Epithelial cell of prostate (primary cell): ENCODE measurements around the gene MYB.
"Not testable (repeated sequence)": the region's sequence is repeated elsewhere in the genome, so short reads cannot be mapped to it uniquely, and the experiment has no call there.

Experiments used
- DNase-seq: peaks from one replicate; pipeline ENCODE4 v3.0.0-alpha.2; 2011; ENCODE audit warnings: low read depth, low spot score
- H3K27ac ChIP-seq: fragments of 450-650 bp; 2 replicates; pipeline ENCODE4 v1.5.1; 2017; ENCODE audit warnings: mild to moderate bottlenecking

Gene MYB

DNA sequence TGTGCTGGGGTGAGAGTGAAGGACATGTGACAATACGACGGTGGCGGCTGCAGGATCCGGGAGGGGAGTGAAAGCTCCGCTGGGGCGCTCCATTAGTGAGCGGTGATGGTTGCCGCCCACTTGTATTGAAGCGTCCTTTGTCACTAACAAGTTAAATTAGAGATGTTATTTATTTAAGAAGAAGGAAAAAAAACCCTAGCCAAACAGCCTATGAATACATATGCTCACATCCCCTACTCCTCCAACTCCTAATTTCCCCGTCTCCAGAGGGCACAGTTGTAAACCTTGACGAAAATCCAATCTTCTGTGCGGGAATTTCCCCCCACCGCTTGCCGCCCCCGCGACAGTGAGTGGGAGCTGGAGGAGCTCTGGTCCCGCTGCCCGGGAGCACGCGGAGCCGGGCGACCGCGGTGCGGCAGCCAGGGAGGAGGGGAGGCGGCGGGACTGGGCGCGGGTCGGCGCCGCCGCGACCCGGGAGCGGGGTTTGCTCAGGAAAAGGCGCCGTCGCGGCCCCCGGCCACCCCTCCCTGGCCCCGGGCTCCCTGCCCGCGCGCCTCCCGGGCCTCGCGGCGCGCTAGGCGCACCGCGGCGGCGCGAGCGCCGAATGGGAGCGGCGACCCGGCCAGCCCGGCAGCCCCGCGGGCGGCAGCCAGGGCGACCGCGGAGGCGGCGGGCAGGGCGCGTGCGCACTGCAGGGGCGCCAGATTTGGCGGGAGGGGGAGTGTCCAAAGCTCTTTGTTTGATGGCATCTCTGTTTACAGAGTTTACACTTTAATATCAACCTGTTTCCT, at the start of gene MYB:
Gene MYB, plus strand, starts transcription at position 767 of the 791 bp plus-strand sequence. CDS start 206 bp downstream, outside the sequence.
- no peak within 1 kb of the TSS for H3K27ac ChIP-seq

GRCh38 chr6:135132776-135133175, 48.3 kb upstream of the MYB start:
- no peak for DNase-seq
- no peak overlapping the region for H3K27ac ChIP-seq

More for the DNA sequence above, at the start of gene MYB:
- DNase-seq = no peak

DNA sequence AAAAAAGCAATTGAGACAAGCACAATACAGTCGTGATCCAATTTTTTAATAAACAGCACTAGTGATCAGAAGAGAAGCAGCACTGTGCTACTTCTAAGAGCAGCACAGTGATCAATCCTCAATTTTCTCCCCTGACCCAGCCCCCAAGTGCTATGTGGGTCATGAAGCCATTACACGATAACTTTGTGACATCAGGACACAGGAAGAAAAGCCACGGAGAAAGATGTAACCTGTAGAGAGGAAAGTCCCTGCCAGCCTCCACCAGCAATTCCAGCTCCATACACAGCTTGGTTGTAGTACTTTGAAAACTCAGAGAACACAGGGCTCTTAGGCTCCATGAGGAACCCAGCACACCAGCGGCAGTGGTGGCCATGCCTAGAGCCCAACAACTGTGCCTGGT, 45.3 kb upstream of the MYB start:
- H3K27ac ChIP-seq = no peak overlapping the region
- DNase-seq = no peak

DNA sequence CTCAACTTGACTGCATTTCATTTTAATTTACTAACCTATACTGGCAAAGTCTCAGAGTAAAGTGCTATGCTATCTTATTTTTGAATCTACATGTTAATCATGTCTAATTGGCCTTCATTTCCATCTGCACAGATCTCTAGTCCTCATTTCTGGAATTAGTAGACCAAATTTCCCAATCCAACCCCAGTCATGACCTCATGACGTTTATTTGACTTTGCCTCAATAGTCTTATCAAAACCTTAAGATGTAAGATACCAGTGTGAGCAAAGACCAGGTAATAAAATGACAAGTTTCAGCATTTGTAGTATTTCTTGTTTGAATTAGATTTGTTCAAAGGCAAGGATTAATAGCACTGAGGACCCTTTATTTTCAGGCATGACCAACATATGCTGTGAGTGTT, 43.3 kb upstream of the MYB start:
- no peak overlapping the region for H3K27ac ChIP-seq
- DNase-seq = no peak

DNA sequence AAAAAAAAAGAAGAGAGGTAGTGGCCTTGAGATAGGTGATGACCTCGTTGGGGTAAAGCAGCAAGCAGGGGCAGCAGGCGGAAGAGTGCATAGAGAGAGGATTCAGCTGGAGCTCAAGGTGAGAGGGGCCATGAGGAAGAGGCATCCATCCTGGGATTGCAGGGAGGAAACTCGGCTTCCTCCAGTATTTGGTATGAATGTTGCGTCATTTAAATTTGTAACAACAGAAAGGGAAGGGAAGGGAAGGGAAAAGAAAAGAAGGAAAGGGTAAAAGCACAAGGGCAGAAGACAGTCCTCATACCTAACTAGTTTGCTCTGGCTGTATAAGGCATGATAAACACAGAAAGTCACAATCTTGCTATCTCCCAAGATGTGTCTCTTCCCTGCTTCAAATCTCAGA, 39.9 kb upstream of the MYB start:
- H3K27ac ChIP-seq = no peak overlapping the region
- no peak for DNase-seq

DNA sequence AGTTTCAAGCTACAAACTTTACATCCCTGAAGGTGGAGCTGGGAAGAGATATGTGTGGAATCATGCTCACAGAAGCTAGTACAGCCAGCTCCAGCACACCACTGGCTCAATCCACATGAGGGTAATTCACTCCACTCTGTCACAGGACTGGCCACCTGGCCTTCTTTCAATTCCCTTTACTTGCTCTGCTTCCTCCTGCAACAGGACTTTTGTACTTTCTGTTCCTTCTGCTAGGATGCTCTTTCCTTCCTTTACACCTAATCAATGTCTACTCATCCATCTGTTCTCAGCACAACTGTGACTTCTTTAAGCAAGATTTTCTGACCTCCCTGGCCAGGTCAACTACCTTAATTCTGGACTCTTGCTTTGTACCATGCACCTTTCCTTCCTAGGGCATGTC, 39.4 kb upstream of the MYB start:
- no peak for DNase-seq
- H3K27ac ChIP-seq = no peak overlapping the region

GRCh38 chr6:135142232-135142631, 38.9 kb upstream of the MYB start:
- H3K27ac ChIP-seq, DNase-seq: not testable (repeated sequence)

GRCh38 chr6:135144673-135145062, 36.4 kb upstream of the MYB start:
- H3K27ac ChIP-seq = no peak overlapping the region
- DNase-seq = no peak

GRCh38 chr6:135145063-135145800, 35.9 kb upstream of the MYB start:
- DNase-seq = no peak
- H3K27ac ChIP-seq = no peak overlapping the region

DNA sequence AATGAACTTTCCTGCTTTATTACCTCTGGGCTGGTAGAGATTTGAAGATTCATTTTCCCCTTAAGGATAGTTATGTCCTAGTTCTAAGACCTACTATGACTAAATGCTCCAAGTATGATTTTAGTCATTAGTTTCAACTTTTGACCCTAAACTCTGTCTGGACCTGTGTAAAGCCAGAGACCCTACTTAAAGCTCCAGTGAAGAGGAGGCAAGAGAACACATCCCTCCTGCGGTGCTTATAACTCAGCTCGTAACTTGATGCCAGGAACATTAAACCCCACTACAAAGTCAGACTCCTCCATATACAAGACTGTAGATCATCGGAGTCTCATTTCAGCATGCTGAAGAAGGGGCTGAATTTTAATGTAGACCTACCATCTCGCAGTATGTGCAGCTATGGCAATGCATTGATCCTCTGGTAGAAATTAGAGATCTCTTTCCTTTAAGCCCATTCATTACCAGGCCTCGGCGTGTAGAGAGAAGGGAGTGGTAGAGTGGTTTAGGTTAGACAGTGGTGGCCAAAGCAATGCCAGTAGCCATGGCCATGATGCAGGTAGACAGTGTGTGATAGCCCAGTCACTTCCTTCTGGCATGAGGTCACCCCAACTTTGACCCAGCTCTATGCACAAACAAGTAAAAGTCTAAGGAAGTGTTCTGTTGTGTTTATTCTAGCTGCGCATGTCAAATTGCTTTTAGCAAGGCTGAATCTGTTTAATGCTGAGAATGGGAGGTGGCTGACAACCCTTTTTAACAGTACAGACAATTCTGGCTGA, 34.8 kb upstream of the MYB start:
- DNase-seq = peak; percentile 22
- H3K27ac ChIP-seq = no peak overlapping the region

GRCh38 chr6:135147637-135148592, 33.2 kb upstream of the MYB start:
- no peak overlapping the region for H3K27ac ChIP-seq
- DNase-seq = no peak

DNA sequence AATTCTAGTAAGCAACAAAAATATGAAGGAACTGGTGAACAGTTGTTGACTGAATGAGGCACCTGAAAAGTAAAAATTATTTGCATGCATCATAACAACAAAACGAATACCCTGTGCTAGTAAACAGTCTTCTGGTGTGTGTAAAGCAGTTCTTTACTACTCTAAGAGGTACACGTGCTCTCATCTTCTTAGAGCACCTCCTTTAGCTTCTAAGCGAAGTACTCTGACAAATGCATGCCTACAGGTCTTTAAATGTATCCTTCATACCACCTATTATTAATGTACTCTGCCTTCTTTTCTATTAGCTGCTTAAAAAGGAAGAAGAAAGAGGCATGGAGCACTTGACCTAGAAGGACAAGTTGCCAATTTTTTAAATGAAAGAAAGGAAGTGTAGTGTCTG, 32.2 kb upstream of the MYB start:
- H3K27ac ChIP-seq = no peak overlapping the region
- no peak for DNase-seq

DNA sequence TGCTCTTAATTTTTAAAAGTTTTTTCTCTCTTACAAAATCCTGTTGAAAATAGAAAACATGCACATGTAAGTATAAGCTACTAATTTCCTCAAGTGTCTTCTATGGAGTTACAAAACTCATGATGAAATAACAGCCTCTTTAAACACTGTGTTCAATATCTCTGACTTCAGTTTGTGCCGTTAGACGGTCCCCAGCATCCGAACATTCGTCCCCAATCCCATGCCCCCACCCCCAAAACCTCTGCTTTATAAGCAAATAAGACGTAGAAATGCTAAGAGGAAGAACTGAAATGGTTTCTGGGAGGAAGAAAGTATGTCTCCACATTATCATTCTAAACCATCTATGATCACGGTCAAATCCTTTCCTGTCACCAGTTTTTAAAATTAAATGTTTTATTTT, 31.7 kb upstream of the MYB start:
- no peak overlapping the region for H3K27ac ChIP-seq
- DNase-seq = no peak

DNA sequence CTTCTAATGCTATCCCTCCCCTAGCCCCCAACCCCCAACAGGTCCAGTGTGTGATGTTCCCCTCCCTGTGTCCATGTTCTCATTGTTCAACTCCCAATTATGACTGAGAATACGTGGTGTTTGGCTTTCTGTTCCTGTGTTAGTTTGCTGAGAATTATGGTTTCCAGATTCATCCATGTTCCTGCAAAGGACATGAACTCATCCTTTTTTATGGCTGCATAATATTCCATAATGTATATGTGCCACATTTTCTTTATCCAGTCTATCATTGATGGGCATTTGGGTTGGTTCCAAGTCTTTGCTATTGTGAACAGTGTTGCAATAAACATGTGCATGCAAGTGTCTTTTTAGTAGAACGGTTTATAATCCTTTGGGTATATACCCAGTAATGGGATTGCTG, 30.6 kb upstream of the MYB start:
- not testable (repeated sequence) for H3K27ac ChIP-seq, DNase-seq

GRCh38 chr6:135154125-135154524, 27.0 kb upstream of the MYB start:
- not testable (repeated sequence) for H3K27ac ChIP-seq, DNase-seq

DNA sequence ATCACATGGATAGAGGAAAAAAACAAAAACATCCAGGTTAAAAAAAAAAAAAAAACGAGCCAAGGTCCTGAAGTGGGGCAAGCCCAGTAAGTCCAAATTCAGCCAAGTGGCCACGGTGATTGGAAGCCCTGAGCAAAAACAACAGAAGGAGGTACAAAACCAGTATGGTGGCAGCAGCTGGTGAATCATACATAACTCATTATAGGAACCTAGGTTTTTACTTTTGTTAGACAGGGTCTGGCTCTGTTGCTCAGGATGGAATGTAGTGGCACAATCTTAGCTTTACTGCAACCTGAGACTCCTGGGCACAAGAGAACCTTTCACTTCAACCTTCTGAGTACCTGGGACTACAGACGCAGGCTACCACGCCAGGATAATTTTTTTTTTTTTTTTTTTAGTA, 22.7 kb upstream of the MYB start:
- no peak for DNase-seq
- H3K27ac ChIP-seq = no peak overlapping the region

GRCh38 chr6:135159531-135159930, 21.6 kb upstream of the MYB start:
- no peak overlapping the region for H3K27ac ChIP-seq
- no peak for DNase-seq

- DNase-seq = no peak
These were observed 19.4 kb upstream of the MYB start for GRCh38 chr6:135161411-135162395.

More at GRCh38 chr6:135161411-135162395, 19.4 kb upstream of the MYB start:
- H3K27ac ChIP-seq = no peak overlapping the region
